OCI-LY3 (cell line): ENCODE data around the gene FAM43A.

Experiments
- H2AFZ ChIP-seq: fragments of 200-600, 300-600 bp; shearing (Covaris generic); 2 replicates; pipeline ENCODE4 v1.6.0; 2014; ENCODE audit warnings: antibody characterized with exemption, low read depth, low read length
- H3K27ac ChIP-seq: fragments of 200-600, 300-600 bp; sonication (generic); 2 replicates; pipeline ENCODE4 v1.5.1; 2014; ENCODE audit warnings: mild to moderate bottlenecking, low read length, moderate library complexity, mixed read lengths
- H3K27me3 ChIP-seq: fragments of 200-600, 300-600 bp; sonication (generic); 2 replicates; pipeline ENCODE4 v1.6.1; 2014; ENCODE audit warnings: low read depth, low read length, mixed read lengths
- H3K36me3 ChIP-seq: fragments of 200-600, 300-600 bp; sonication (generic); replicated peaks from 2 replicates; pipeline ENCODE3; 2014; ENCODE audit warnings: low read depth, low read length, mixed read lengths
- H3K4me1 ChIP-seq: fragments of 300-600, 200-600 bp; sonication (generic); 2 replicates; pipeline ENCODE4 v1.6.1; 2014; ENCODE audit warnings: low read length, mixed read lengths
- H3K4me2 ChIP-seq: fragments of 200-600, 300-600 bp; sonication (generic); 2 replicates; pipeline ENCODE4 v1.6.1; 2014; ENCODE audit warnings: low read length, mixed read lengths
- H3K4me3 ChIP-seq: fragments of 300-600, 200-600 bp; sonication (generic); 2 replicates; pipeline ENCODE4 v1.5.1; 2014; ENCODE audit warnings: antibody characterized with exemption, mild to moderate bottlenecking, low read length, moderate library complexity
- H3K79me2 ChIP-seq: fragments of 300-600, 200-600 bp; shearing (Covaris generic); 2 replicates; pipeline ENCODE4 v1.6.1; 2014; ENCODE audit warnings: mild to moderate bottlenecking, low read length, mixed read lengths
- H3K9ac ChIP-seq: fragments of 300-600, 200-600 bp; shearing (Covaris generic); 2 replicates; pipeline ENCODE4 v1.6.0; 2014; ENCODE audit warnings: mild to moderate bottlenecking, low read length, moderate library complexity
- H3K9me3 ChIP-seq: fragments of 200-600, 300-600 bp; shearing (Covaris generic); 2 replicates; pipeline ENCODE4 v1.6.1; 2014; ENCODE audit warnings: low read length, mixed read lengths; ENCODE audit not compliant: insufficient read depth
- H4K20me1 ChIP-seq: fragments of 200-600, 300-600 bp; sonication (generic); 2 replicates; pipeline ENCODE4 v1.6.1; 2016; ENCODE audit warnings: low read length, mixed read lengths; ENCODE audit not compliant: insufficient read depth
- EZH2phosphoT487 ChIP-seq: fragments of 200-600 bp; shearing (Covaris generic); IDR thresholded peaks from 2 replicates; pipeline ENCODE4 v1.6.1; 2018; ENCODE audit warnings: antibody characterized with exemption, mixed run types, low read depth
- TF ChIP-seq, protein P1 (sequence below): fragments of 200-600, 300-600 bp; sonication (generic); IDR thresholded peaks from 2 replicates; pipeline ENCODE4 v1.5.1; 2014; ENCODE audit warnings: antibody characterized with exemption, low read length, low read depth

FAM43A gene

DNA sequence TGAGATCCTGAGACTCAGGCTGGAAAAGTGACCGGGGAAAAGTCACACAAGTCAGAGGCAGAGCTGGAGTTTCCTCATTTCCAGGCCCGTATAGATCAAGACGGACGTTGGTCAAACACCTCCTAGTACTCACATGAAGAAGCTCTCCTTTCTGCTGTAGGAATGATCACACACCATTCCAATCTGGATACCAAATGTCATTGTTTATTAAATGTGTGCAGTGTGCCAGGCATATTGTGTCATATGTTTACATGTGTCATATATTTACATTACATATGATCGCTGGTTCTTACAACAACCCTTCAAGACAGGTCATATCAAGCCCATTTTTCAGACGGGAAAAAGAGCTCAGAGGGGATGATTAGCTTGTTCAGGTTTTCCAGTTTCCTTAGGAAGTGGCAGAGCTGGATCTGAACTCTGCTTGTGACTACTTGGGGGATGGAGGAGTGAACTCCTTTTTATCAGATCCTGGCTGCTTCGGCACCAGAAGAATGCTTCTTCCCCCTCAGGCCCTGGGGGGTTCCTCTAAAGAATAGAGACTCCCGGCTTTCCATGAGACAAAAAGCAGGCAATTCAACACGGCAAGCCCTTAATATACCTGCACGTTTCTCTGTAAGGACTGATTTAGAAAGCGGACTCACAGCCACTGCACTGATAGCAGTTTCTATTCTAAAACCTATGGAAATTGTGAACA lies 41.9 kb downstream of the FAM43A start:
- no peaks in the 10 kb centered on the region for H3K36me3 ChIP-seq
- no peaks in the 10 kb centered on the region for H3K9me3 ChIP-seq
- no peak overlapping the region for H2AFZ ChIP-seq
- no peaks in the 10 kb centered on the region for H3K79me2 ChIP-seq
- H3K27ac ChIP-seq = no peak overlapping the region
- H4K20me1 ChIP-seq = no peaks in the 10 kb centered on the region
- peaks cover 12% of the 10 kb centered on the region for H3K4me1 ChIP-seq
- no peak for TF ChIP-seq EZH2phosphoT487
- TF ChIP-seq, protein P1, sequence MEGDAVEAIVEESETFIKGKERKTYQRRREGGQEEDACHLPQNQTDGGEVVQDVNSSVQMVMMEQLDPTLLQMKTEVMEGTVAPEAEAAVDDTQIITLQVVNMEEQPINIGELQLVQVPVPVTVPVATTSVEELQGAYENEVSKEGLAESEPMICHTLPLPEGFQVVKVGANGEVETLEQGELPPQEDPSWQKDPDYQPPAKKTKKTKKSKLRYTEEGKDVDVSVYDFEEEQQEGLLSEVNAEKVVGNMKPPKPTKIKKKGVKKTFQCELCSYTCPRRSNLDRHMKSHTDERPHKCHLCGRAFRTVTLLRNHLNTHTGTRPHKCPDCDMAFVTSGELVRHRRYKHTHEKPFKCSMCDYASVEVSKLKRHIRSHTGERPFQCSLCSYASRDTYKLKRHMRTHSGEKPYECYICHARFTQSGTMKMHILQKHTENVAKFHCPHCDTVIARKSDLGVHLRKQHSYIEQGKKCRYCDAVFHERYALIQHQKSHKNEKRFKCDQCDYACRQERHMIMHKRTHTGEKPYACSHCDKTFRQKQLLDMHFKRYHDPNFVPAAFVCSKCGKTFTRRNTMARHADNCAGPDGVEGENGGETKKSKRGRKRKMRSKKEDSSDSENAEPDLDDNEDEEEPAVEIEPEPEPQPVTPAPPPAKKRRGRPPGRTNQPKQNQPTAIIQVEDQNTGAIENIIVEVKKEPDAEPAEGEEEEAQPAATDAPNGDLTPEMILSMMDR = no peak
- H3K4me3 ChIP-seq = no peak overlapping the region
- no peak overlapping the region for H3K9ac ChIP-seq
- peaks cover 84% of the 10 kb centered on the region for H3K27me3 ChIP-seq
- no peak overlapping the region for H3K4me2 ChIP-seq

DNA sequence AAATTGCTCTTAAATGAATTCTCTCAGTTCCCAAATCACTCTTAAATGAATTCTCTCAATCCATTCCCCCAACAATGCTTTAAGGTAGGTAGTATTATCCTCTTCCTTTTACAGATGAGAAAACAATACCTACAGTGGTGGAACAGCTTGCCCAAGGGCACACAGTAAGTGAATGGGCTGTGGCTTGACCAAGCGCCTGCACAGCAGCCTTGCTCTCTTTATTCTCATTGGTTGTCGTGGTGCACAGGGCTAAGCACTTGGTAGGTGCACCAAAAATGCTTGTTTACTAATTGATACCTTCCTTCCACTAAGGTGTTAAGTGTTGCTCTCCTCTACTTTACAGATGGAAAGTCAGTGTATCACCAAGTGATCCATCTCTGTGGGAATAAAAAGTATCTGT lies 43.3 kb downstream of the FAM43A start:
- Histone ChIP-seq H3K9ac (no peak overlapping the region), H3K4me3 (no peak overlapping the region), H3K9me3 (peaks cover 2% of the 10 kb centered on the region; the same call in 1 of the 2 replicates), H3K36me3 (no peaks in the 10 kb centered on the region), H3K4me2 (peak overlapping the region; percentile 35), H3K27me3 (peaks cover 93% of the 10 kb centered on the region), H4K20me1 (no peaks in the 10 kb centered on the region), H3K79me2 (no peaks in the 10 kb centered on the region), H2AFZ (no peak overlapping the region), H3K27ac (no peak overlapping the region), H3K4me1 (peaks cover 12% of the 10 kb centered on the region)
- TF ChIP-seq, protein P1 = no peak
- no peak for TF ChIP-seq EZH2phosphoT487

DNA sequence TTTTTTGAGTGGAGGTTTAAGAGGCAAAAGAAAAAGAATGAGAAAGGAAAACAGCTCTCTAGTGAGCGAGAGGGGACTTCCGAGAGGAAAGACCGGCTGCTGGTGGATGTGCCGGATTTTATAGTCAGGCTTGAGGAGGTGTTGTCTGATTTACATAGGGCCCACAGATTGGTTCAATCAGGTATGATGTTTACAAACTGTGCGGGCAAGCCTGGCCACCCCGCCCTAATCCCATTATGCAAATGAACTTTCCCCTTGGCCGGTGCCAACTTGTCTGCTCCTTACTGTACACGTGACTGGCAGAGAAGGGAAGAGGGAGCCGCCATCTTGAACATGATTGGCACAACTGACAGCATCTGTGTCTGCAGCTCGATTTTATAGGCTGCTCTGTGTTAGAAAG lies 44.7 kb downstream of the FAM43A start:
- Histone ChIP-seq H3K4me2 (no peak overlapping the region), H4K20me1 (no peaks in the 10 kb centered on the region), H3K4me1 (peaks cover 12% of the 10 kb centered on the region), H3K9me3 (peaks cover 5% of the 10 kb centered on the region; the same call in 1 of the 2 replicates), H3K9ac (no peak overlapping the region), H3K79me2 (no peaks in the 10 kb centered on the region), H3K27ac (no peak overlapping the region), H3K4me3 (no peak overlapping the region), H3K27me3 (peaks cover 82% of the 10 kb centered on the region), H3K36me3 (no peaks in the 10 kb centered on the region), H2AFZ (no peak overlapping the region)
- no peak for TF ChIP-seq EZH2phosphoT487
- TF ChIP-seq, protein P1 = no peak

DNA sequence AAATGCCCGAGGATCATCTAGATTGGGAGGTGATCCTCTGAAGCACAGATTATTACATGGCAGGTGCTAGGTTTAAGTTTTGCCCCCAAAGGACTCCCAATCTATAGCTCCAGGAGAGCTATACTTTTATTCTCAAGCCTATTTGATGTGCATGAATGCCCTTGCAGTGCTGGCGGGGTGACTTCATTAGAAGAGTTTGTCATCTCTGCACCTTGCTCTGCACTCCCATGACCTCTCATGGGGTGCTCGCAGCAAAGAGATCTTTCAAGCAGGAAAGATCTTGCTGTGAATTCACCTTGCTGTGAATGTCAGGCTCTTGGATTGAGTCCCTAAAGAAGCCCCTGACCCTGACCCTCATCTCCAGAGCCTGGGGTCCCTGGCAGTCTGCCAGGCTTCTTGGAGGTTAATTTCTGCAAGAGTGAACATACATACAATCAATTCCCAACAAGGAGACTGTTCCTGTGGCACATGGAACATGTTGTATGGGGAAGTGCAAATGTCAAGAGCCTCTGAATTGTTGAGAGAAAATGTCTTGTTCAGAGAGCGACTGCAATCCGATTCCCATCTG lies 45.9 kb downstream of the FAM43A start:
- peaks cover 9% of the 10 kb centered on the region for H3K9me3 ChIP-seq
- peaks cover 3% of the 10 kb centered on the region for H3K36me3 ChIP-seq
- peaks cover 20% of the 10 kb centered on the region for H3K4me1 ChIP-seq
- no peak overlapping the region for H3K4me2 ChIP-seq
- no peak overlapping the region for H3K27ac ChIP-seq
- no peak overlapping the region for H2AFZ ChIP-seq
- H3K4me3 ChIP-seq = no peak overlapping the region
- no peak overlapping the region for H3K9ac ChIP-seq
- H4K20me1 ChIP-seq = no peaks in the 10 kb centered on the region
- TF ChIP-seq, protein P1 = no peak
- no peak for TF ChIP-seq EZH2phosphoT487
- H3K27me3 ChIP-seq = peaks cover 70% of the 10 kb centered on the region
- no peaks in the 10 kb centered on the region for H3K79me2 ChIP-seq
